ENCODE measurements around the gene MPP4. TPM values are rescaled to one million over a fixed set of nuclear protein-coding genes. Genes with fewer than 3 reads are reported as not detected.
A peak's percentile ranks its signal among the peaks of the same experiment; 100 is the strongest.

MPP4 gene
- total RNA-seq, 1 donor from 2014 or later, result not detected

DNA sequence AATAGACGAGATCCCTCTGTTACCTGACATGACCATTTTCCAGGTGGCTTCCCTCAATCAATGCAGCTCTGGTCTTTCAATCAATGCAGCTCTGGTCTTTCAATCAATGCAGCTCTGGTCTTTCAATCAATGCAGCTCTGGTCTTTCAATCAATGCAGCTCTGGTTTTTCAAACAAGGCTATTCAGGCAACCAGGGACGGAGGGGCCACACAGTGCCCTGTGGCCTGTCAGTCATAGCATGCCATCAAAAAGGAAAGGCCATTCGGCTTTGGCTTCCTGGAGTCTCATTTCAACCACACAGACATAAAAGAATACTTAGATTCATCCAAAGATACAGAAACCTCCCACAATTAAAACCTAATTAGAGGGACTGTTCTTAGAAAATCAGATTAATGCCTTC is 13.3 kb downstream of the MPP4 start:
- no peak for DNase-seq (ENCODE audit: low read depth)
- Histone ChIP-seq H3K4me3 (ENCODE audit: low read depth, low read length) (no peak overlapping the region), H3K36me3 (ENCODE audit: control insufficient read depth, insufficient read depth, low read length) (no peaks in the 10 kb centered on the region), H3K27me3 (ENCODE audit: control insufficient read depth, insufficient read depth, low read length) (no peaks in the 10 kb centered on the region)
- TF ChIP-seq, protein P1, sequence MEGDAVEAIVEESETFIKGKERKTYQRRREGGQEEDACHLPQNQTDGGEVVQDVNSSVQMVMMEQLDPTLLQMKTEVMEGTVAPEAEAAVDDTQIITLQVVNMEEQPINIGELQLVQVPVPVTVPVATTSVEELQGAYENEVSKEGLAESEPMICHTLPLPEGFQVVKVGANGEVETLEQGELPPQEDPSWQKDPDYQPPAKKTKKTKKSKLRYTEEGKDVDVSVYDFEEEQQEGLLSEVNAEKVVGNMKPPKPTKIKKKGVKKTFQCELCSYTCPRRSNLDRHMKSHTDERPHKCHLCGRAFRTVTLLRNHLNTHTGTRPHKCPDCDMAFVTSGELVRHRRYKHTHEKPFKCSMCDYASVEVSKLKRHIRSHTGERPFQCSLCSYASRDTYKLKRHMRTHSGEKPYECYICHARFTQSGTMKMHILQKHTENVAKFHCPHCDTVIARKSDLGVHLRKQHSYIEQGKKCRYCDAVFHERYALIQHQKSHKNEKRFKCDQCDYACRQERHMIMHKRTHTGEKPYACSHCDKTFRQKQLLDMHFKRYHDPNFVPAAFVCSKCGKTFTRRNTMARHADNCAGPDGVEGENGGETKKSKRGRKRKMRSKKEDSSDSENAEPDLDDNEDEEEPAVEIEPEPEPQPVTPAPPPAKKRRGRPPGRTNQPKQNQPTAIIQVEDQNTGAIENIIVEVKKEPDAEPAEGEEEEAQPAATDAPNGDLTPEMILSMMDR (IDR thresholded peaks at IDR 0.05; ENCODE audit: insufficient read depth, low read length, severe bottlenecking), result no peak
- FAIRE-seq, result no peak

DNA sequence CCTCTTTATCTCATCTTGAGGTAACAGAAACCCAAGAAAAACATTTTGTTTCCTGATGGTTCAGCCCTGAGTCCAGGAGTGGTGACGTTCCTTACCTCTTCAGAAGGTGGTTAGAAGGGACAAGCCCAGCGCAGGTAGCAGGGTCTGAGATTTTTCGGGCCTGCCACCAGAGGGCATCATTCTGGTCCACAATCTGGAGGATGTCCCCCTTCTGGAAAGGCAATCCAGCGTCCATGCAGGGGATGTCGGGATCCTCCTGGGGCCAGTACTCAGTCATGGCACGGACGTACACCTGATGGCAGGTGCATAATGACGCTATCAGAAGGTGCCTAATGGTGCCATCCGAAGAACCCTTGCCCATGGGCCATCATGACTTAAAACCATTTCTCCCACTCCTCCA is 17.7 kb downstream of the MPP4 start:
- Histone ChIP-seq H3K36me3 (ENCODE audit: control insufficient read depth, insufficient read depth, low read length) (no peaks in the 10 kb centered on the region), H3K4me3 (ENCODE audit: low read depth, low read length) (no peak overlapping the region), H3K27me3 (ENCODE audit: control insufficient read depth, insufficient read depth, low read length) (no peaks in the 10 kb centered on the region)
- TF ChIP-seq, protein P1 (IDR thresholded peaks at IDR 0.05; ENCODE audit: insufficient read depth, low read length, severe bottlenecking), result peak; percentile 47
- FAIRE-seq, result no peak
- DNase-seq (ENCODE audit: low read depth), result peak; percentile 11

DNA sequence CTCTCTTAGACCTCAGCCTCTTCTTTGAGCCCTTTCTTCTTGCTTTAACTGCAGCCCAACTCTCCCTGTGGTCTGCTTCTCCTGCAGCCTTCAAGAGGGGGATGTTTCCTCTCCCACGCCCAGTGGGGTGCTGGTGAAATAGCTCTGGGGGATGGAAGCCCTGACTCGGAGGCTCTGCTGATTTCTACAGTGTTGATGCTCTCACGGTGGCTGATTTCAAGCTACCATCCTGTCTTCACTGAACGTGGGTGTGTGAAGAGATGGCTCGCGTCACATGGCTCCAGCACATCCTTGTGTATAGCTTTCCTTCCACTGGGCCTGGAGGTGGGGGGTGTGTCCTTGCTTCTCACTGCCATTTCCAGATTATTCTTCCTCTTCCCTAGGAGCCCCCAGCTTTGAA is 20.0 kb downstream of the MPP4 start:
- no peaks in the 10 kb centered on the region for H3K27me3 ChIP-seq (ENCODE audit: control insufficient read depth, insufficient read depth, low read length)
- no peak for DNase-seq (ENCODE audit: low read depth)
- no peak overlapping the region for H3K4me3 ChIP-seq (ENCODE audit: low read depth, low read length)
- no peak for FAIRE-seq
- TF ChIP-seq, protein P1 (IDR thresholded peaks at IDR 0.05; ENCODE audit: insufficient read depth, low read length, severe bottlenecking), result no peak
- no peaks in the 10 kb centered on the region for H3K36me3 ChIP-seq (ENCODE audit: control insufficient read depth, insufficient read depth, low read length)

DNA sequence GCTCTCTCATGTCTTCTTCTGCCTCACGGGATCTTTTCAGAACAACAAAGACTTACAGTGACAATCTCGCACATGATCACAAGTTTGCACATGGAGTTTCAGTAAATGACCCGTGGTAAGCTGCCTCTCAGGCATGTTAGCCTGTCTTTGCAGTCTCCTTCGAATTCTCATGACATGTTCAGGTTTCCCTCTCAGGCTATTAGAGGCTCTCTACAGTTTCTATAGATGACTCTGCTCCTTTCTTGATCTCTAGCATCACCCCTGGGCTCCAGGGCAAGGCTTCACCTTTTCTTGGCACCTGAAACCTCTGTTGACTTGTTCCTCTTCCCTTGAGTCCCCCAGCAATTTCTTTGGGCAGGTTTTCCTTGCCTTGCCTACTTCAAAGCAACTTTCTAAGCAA is 23.0 kb downstream of the MPP4 start:
- Histone ChIP-seq H3K4me3 (ENCODE audit: low read depth, low read length) (no peak overlapping the region), H3K27me3 (ENCODE audit: control insufficient read depth, insufficient read depth, low read length) (no peaks in the 10 kb centered on the region), H3K36me3 (ENCODE audit: control insufficient read depth, insufficient read depth, low read length) (no peaks in the 10 kb centered on the region)
- TF ChIP-seq, protein P1 (IDR thresholded peaks at IDR 0.05; ENCODE audit: insufficient read depth, low read length, severe bottlenecking), result no peak
- DNase-seq (ENCODE audit: low read depth) (no peak), FAIRE-seq (no peak)

DNA sequence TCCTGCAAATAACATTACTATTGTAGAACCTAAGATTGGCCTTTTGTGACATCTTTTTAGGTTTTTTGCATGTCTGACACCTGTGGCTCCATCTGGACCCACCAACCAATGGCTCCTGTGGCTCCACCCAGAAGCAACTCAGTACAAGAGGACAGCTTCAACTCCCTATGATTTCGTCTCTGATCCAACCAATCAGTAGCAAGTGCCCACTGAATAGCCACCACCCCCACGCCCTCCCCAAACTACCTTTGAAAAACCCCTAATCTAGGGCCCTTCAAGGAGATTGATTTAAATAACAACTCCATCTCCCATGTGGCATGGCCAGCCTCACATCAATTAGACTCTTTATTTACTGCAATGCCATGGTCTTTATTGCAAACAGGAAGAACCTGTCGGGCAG is 23.6 kb downstream of the MPP4 start:
- Histone ChIP-seq H3K36me3 (ENCODE audit: control insufficient read depth, insufficient read depth, low read length) (no peaks in the 10 kb centered on the region), H3K4me3 (ENCODE audit: low read depth, low read length) (no peak overlapping the region), H3K27me3 (ENCODE audit: control insufficient read depth, insufficient read depth, low read length) (no peaks in the 10 kb centered on the region)
- DNase-seq (ENCODE audit: low read depth), result no peak
- TF ChIP-seq, protein P1 (IDR thresholded peaks at IDR 0.05; ENCODE audit: insufficient read depth, low read length, severe bottlenecking), result no peak
- FAIRE-seq, result no peak

DNA sequence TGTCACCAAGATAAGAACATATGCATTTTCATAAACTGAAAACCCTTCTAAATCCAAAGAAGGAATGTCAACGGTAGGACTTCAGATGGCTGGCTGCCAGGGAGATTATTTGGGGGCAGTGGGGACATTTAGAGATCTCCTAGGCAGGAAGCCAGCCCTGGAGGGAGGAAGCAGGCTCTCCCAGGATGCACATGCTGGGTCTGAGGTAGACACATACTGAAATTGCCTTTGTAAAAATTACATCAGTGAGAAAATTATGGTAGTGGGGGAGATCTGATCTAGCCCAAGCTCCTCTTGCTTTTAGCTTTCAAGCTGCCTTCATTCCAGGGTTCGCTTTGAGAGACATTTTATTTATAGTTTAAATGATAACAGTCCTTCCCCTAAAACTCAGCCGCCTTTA is 24.1 kb downstream of the MPP4 start:
- DNase-seq (ENCODE audit: low read depth), result no peak
- Histone ChIP-seq H3K27me3 (ENCODE audit: control insufficient read depth, insufficient read depth, low read length) (no peaks in the 10 kb centered on the region), H3K4me3 (ENCODE audit: low read depth, low read length) (no peak overlapping the region), H3K36me3 (ENCODE audit: control insufficient read depth, insufficient read depth, low read length) (no peaks in the 10 kb centered on the region)
- TF ChIP-seq, protein P1 (IDR thresholded peaks at IDR 0.05; ENCODE audit: insufficient read depth, low read length, severe bottlenecking), result no peak
- no peak for FAIRE-seq
